ENCODE data around the gene SAP30BP.

- TF ChIP-seq EZH2 (IDR thresholded peaks at IDR 0.05) (no peak), EZH2phosphoT487 (IDR thresholded peaks at IDR 0.05) (no peak)
- TF ChIP-seq, protein P1, sequence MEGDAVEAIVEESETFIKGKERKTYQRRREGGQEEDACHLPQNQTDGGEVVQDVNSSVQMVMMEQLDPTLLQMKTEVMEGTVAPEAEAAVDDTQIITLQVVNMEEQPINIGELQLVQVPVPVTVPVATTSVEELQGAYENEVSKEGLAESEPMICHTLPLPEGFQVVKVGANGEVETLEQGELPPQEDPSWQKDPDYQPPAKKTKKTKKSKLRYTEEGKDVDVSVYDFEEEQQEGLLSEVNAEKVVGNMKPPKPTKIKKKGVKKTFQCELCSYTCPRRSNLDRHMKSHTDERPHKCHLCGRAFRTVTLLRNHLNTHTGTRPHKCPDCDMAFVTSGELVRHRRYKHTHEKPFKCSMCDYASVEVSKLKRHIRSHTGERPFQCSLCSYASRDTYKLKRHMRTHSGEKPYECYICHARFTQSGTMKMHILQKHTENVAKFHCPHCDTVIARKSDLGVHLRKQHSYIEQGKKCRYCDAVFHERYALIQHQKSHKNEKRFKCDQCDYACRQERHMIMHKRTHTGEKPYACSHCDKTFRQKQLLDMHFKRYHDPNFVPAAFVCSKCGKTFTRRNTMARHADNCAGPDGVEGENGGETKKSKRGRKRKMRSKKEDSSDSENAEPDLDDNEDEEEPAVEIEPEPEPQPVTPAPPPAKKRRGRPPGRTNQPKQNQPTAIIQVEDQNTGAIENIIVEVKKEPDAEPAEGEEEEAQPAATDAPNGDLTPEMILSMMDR (IDR thresholded peaks at IDR 0.05) = no peak
Measured at GRCh38 chr17:75645501-75645888, 21.6 kb upstream of the SAP30BP start.

Measured in neural progenitor cell (in vitro differentiated cells).